PFSK-1 (cell line): Measurements from ENCODE around the gene SLC6A7.

Experiments used
- FOXP2 ChIP-seq: optimal IDR thresholded peaks from 2 replicates; pipeline ENCODE3; 2011; ENCODE audit warnings: borderline replicate concordance, control low read depth, inconsistent platforms; ENCODE audit not compliant: insufficient read depth; ENCODE audit errors: extremely low read length, extremely low read depth
- POLR2AphosphoS5 ChIP-seq: IDR thresholded peaks from 2 replicates; pipeline ENCODE4 v1.6.1; 2012; ENCODE audit warnings: low read depth, mild to moderate bottlenecking, control low read depth, low read length, moderate library complexity
- REST ChIP-seq, 2 experiments: IDR thresholded peaks; 2 replicates each; pipeline versions ENCODE4 v1.6.1 to v1.8.0; 2011 to 2012; ENCODE audit warnings: low read depth in 2 of 2, low read length in 2 of 2, control low read depth in 1 of 2, inconsistent platforms in 1 of 2, mild to moderate bottlenecking in 1 of 2, moderate library complexity in 1 of 2; ENCODE audit not compliant: insufficient read depth in 1 of 2
- SIN3A ChIP-seq: IDR thresholded peaks from 2 replicates; pipeline ENCODE4 v1.6.1; 2012; ENCODE audit warnings: mild to moderate bottlenecking, low read length, moderate library complexity, borderline replicate concordance; ENCODE audit not compliant: insufficient read depth
- TAF1 ChIP-seq: IDR thresholded peaks from 2 replicates; pipeline ENCODE4 v1.6.1; 2012; ENCODE audit warnings: low read length, control low read depth, borderline replicate concordance; ENCODE audit not compliant: insufficient read depth

Gene SLC6A7

DNA sequence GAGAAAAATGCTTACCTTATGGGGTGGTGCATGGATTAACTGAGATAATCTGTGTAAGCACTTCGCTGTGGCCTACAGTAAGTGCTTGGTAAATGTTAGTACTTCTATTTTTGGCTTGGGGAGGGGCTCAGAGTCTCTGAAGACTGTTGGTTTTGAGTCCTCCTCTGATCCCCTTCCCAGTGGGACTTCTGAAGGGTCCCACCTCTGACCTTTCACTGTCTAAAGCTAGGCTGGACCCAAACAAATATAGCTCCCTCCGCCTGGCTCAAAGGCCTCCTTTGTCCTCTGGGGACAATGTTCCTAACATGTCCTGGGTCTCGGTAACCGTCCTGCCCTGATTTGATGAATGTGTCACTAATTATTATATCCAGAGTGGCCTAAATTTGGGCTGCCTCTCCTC lies 64.9 kb downstream of the SLC6A7 start:
- TF ChIP-seq SIN3A (no peak), POLR2AphosphoS5 (no peak), FOXP2 (no peak), REST (IDR thresholded peaks at IDR 0.05; ENCODE audit: insufficient read depth in 1 of 2, low read depth in 2 of 2, low read length in 2 of 2) (no peak), TAF1 (no peak)

- TF ChIP-seq REST (IDR thresholded peaks at IDR 0.05; ENCODE audit: insufficient read depth in 1 of 2, low read depth in 2 of 2, low read length in 2 of 2): no peak
- TF ChIP-seq TAF1: no peak
- no peak for TF ChIP-seq SIN3A
- TF ChIP-seq POLR2AphosphoS5: no peak
- no peak for TF ChIP-seq FOXP2
These were observed 66.0 kb downstream of the SLC6A7 start for GRCh38 chr5:150255659-150256409.

- TF ChIP-seq POLR2AphosphoS5 (no peak), TAF1 (no peak), FOXP2 (no peak), REST (IDR thresholded peaks at IDR 0.05; ENCODE audit: insufficient read depth in 1 of 2, low read depth in 2 of 2, low read length in 2 of 2) (no peak)
These were observed 66.7 kb downstream of the SLC6A7 start for GRCh38 chr5:150256410-150257064.

- TF ChIP-seq FOXP2: no peak
- TF ChIP-seq REST (IDR thresholded peaks at IDR 0.05; ENCODE audit: insufficient read depth in 1 of 2, low read depth in 2 of 2, low read length in 2 of 2): no peak
- no peak for TF ChIP-seq TAF1
- no peak for TF ChIP-seq SIN3A
- TF ChIP-seq POLR2AphosphoS5: no peak
These were observed 67.6 kb downstream of the SLC6A7 start for GRCh38 chr5:150257424-150257823.
